Sigmoid colon (tissue), 4 donors: Measurements from ENCODE around the gene ATXN1.

Experiments
- POLR2A ChIP-seq, 2 donors: fragments of 450-650 bp; IDR thresholded peaks; one replicate each; pipeline ENCODE4 v1.6.1; 2016; ENCODE audit warnings: antibody characterized with exemption in 2 of 2, mild to moderate bottlenecking in 2 of 2, moderate library complexity in 2 of 2
- POLR2AphosphoS5 ChIP-seq, 4 donors: sonication (generic); formaldehyde crosslinking; IDR thresholded peaks; one replicate each; pipeline ENCODE4 v1.6.1; 2017; ENCODE audit warnings: antibody characterized with exemption in 4 of 4
- TF ChIP-seq, protein P1 (sequence below), 4 experiments: fragments of 450-650 bp in 3 of 4; fragments of 200-600 bp in 1 of 4; IDR thresholded peaks; one replicate each; pipeline ENCODE4 v1.5.1; 2016 to 2019; ENCODE audit warnings: antibody characterized with exemption in 4 of 4, mild to moderate bottlenecking in 3 of 4, moderate library complexity in 2 of 4

DNA sequence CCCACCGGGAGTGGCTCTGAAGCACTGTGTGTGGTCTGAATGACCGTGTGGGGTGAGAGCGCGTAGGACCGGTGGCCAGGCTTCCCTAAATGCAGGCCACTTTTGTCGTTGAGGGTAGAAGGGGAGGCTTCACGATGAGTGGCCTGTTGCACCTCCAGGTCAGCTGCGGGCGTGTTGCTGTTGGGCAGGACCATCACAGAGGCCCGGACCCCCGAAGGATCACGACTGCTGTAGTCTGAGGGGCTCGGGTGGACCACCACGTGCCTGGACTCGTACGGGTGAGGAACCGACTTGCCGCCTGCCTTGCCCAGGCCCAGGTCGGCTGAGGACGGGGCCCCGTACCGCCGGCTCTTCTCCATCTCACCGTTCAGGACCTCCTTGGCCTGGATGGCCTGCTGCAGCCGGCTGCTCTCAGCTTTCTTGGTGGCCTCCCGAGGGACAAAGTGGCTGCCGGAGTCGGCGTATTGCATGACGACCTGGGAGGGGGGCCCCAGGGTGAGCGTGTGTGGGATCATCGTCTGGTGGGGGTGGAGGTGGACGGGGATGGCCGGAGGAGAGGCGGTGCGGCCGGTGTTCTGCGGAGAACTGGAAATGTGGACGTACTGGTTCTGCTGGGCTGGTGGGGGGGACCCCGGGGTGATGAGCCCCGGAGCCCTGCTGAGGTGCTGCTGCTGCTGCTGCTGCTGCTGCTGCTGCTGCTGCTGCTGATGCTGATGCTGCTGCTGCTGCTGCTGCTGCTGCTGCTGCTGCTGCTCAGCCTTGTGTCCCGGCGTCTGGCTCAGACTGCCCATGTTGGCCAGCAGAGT, 434.1 kb downstream of the ATXN1 start:
- TF ChIP-seq, protein P1, sequence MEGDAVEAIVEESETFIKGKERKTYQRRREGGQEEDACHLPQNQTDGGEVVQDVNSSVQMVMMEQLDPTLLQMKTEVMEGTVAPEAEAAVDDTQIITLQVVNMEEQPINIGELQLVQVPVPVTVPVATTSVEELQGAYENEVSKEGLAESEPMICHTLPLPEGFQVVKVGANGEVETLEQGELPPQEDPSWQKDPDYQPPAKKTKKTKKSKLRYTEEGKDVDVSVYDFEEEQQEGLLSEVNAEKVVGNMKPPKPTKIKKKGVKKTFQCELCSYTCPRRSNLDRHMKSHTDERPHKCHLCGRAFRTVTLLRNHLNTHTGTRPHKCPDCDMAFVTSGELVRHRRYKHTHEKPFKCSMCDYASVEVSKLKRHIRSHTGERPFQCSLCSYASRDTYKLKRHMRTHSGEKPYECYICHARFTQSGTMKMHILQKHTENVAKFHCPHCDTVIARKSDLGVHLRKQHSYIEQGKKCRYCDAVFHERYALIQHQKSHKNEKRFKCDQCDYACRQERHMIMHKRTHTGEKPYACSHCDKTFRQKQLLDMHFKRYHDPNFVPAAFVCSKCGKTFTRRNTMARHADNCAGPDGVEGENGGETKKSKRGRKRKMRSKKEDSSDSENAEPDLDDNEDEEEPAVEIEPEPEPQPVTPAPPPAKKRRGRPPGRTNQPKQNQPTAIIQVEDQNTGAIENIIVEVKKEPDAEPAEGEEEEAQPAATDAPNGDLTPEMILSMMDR (IDR thresholded peaks at IDR 0.05) = no peak
- TF ChIP-seq POLR2AphosphoS5 (IDR thresholded peaks at IDR 0.05) (no peak), POLR2A (IDR thresholded peaks at IDR 0.05) (no peak)
